GM18526 (cell line): ENCODE measurements around the gene SLC39A13.

ENCODE experiments used
- POLR2A ChIP-seq: IDR thresholded peaks from 3 replicates; pipeline ENCODE4 v1.6.1; 2011; ENCODE audit not compliant: insufficient read length; ENCODE audit errors: extremely low read depth

SLC39A13 gene

DNA sequence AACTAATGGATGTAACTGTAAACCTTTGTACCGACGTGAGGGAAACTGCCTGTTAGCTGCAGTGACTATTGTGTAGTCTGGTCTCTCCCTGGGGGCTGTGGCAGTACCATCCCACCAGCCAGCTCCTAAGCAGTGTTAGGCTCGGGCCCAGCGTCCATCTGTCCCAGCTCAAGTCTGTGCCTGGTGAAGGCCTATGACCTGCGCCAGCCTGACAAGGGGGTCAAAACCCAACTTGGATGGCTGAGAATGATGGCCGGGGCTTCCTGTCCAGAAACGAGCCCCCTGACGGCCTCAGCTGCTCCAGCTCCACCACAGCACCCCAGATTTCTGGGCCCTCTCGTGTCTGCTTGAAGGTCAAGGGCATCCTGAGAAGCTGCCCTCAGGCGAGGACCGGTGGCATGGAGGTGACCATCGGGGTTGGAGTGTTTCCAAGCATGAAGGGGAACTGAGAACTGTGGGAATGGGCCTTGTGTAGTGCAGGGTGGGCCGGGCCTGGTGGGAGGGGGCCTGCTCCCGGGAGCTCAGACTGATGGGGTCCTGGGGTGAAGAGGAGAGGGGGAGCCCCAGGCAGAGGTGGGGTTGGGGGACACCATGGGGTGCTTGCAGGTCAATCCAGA is 15.7 kb upstream of the SLC39A13 start:
- TF ChIP-seq POLR2A, result no peak

DNA sequence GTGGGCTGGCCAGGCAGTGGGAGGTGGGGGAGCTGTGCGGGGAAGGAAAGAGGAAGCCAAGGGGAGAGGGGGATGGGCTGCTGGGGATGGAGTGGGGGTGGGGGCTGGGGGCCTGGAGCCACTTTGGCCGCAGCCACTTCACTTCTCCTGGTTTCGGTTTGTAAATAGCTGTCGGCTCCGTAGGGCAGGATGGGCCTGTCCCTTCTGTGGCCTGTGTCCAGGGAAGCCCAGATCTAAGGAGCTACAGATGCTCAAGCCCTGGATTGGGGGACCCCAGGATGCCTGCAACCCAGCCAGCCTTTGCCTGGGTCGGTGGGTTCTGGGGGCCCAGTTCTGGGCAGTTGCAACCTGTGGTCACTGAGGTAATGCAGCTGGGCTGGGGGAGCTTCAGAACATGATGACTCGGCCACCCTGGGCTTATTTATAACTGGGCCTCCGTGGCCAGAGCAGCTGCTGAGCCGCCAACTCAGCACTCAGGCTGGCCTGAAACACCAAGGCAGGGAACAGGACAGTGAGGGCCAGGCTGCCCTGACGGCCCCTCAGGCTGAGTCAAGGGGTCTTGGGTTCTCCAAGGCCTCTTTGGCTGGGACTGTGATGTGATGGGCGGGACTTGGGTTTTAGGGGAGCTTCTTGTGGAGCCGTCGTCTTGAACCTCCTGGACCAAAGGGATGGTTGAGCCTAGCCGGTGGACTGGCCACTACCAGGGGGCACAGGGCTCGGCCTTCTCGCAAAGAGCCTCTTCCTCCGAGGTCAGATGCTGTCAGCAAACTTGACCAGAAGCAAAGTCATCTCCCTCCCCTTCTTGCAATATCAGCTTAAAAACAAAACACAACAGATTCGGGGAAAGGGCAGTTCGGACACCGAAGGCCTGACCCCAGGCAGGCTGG is 15.0 kb upstream of the SLC39A13 start:
- no peak for TF ChIP-seq POLR2A

DNA sequence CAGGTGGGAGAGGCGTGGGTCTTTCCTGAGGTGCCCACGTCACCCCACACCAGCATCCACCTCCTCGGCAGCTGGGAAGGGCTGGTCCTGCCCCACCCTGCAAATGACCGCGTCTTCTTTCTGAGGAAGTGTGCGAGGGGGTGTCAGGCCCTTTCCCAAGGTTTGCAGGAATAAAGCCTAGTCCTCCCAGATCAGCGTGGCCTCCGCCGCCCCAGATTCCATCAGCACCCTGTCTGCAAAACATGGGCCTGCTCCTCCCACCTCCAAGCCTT is 14.4 kb upstream of the SLC39A13 start:
- no peak for TF ChIP-seq POLR2A

DNA sequence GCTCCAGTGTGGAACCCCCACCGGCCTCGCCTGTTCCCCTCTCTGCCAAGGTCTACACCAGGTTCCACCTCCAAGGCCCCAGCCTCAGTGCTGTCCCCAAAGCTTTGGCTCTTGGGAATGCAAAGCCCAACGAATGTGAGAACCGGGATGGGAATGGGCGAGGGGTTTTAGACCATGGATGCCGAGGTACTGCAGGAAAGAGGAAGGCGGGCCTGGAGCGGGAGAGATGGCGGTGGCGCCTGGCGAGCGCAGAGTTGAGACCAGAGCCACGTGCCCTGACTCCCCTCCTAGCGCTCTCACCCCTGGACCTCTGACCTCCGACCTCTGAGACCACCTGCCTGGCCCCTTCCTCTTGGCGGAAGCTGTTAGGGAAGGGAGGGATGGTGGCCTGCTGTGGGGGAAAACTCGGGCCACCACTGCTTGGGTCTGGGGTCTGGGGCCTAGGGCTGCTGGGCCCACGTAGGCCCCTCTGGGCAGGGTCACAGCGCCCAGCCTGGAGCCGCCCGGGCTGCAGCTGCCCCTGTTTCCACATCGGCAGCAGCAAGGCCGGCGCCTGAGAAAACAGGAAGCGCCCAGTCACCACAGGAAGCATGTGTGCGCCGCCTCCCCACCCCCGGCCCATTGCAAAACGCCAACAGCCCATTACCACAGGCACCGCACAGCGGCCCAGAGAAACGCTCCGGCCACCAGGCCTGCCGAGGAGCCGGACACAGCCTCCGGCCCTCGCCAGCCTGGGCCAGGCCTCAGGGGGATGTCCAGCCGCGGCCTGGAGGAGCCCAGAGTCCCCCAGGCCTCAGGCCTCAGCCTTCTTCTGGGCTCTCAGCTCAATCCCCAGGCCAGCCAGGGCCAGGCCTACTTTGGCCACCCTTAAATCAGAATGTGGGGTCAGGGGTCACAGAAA is 13.8 kb upstream of the SLC39A13 start:
- peak; percentile 60 for TF ChIP-seq POLR2A

DNA sequence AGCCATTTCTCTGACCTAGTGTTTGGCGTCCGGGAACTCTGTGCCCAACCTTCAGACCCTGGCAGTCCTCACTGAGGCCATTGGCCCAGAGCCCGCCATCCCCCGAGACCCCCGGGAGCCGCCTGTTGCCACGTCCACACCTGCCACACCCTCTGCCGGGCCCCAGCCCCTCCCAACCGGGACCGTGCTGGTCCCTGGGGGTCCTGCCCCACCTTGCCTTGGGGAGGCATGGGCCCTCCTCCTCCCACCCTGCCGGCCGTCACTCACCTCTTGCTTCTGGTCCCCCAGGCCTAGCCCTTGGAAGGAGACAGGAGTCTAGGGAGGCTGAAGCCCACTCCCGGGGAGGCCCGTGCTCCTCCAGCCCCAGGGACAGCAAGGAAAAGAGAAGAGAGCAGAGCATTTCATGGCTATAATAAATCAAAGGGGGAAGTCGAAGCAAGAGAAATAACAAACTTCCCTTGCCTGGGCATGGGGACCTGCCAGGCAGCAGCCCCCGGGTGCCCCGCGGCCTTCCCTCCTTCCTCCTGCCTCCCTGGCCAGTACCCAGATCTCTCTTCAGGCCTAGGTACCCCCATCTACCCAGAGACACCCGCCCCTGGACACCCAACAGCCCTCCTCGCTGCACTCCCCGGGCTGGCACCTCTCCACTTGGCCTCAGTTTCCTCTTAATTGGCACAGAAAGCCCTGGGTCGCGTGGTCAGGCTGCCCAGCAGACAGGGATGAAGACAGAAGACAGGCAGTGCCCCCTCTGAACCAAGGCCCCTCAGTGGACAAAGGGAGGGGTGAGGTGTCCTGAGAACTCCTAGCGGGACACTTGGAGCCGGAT is 13.0 kb upstream of the SLC39A13 start:
- no peak for TF ChIP-seq POLR2A

DNA sequence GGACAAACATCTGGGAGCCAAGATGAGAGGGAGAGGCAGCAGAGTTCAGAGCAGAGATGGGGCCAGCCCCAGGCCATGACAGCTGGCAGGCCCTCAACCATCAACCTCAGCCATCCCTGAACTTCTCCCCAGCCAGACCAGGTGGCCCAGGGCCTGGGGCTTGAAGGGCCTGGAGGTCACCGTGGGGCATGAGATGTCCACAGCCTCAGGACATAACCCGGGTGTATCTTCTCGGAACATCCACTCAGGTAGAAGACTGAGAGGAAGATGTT is 12.4 kb upstream of the SLC39A13 start:
- TF ChIP-seq POLR2A, result no peak

DNA sequence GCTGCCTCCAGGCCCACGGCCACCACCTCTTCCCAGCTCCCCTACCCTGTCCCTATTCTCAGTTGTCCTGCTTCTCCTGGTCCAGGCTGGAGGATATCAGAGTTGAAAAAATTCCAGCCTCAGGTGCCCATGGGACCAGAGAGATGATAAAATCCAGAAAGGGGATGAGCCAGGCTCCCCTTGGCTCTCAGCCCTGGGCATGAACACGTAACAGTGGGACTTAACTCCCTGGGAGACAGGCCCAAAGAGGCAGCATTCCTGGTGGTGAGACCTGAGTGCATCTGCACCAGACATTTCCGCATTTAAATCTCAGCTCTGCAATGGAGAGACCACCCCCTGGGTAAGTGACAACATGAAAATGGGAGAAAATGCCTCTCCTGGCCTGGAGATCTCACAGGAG is 10.4 kb upstream of the SLC39A13 start:
- TF ChIP-seq POLR2A, result no peak

DNA sequence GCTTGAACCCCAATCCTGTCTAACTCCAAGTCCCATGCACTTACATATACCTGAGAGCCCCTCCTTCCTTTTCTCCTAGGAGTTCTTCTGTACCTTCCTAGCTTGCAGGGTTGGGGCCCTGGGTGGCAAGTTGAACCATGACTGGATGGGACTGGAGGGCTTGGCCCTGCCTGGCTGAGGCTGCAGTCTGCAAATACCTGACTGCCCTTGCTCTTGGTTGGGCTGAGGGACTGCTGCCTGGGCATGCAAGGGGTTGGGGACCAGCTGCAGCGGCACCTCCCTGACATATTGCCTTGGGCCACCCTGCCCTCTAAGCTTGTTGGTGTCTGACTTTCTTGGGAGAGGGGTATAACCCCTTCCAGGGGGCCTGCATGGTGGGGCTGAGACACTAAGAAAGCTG is 9.8 kb upstream of the SLC39A13 start:
- TF ChIP-seq POLR2A, result no peak

DNA sequence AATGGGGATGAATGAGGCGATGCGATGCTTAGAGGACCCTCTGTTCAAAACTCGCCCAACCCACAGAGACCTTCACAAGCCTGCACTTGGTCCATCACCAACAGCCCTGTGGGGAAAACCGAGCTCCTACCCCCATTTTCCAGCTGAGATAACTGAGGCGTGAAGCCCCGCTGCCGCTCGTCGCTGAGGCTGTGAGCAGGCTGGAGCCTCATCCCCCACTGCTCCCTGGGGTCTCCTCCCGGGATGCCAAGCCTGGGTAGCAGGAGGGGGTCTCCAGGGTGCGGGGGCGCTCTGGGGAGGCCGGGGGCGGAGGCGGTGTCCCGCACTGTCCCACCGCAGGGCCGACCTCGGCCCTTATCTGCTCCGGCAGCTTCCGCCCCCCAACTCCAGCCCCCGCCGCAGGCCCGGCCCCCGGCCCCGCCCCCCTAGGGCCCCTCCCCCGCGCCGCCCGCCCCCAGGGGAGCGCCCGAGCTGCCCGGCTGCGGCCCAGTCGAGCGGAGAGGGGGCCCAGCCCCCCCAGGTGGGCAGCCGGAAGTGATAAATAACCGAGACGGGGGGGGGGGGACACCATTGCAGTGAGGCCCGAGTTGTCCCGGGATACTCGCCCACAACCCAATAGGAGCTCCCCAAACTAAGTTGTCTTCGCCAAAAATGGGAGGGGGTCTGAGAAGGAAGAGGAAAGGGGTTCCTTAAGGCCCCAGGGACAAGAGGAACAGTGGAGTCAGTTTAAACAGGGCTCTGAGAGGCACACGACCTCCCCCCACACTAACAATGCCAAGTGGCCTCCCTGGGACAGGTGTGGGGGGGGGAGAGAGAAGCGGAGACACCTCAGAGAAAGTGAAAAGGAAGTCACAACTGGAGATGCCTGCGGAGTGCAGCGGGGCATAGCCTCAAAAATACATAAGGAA is 8.3 kb upstream of the SLC39A13 start:
- TF ChIP-seq POLR2A, result peak; percentile 63

DNA sequence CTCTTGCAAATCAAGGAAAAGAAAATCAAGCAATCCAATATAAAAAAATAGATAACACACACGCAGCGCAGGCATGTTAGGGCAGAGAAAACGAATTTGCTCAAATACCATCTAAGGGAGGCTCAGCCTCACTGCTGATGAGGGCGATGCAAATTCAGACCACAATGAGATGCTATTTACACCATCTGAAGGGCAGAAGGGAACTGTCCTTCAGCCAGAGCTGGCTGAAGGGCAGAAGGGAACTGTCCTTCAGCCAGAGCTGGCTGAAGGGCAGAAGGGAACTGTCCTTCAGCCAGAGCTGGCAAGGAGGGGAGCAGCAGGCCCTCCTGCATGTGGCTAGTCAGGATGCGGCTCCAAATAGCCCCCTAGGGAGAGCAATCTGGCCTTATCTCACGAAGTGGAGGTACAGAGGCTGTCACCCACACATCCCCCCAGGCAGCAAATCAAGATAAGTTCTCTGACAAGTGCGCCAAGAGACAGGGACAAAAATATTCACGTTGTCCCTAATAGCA is 7.6 kb upstream of the SLC39A13 start:
- peak; percentile 39 for TF ChIP-seq POLR2A

DNA sequence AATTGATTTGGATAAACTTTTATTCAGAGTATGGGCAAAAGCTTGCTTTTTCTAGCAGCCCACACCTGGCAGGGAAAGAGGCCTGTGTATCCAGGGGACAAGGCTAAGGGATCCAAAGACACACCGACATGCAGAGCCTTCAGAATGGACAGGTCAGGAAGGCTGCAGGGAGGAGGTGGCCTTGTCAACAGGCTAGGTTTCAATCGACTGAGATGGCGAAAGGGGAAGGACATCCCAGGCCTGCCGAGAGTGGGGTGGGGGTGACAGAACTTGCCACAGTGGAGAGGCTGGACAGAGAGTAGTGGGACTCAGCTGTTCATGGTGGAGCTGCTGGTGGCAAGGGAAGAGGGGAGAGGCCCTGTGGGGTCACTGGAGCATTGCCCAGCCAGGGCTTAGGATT is 5.3 kb upstream of the SLC39A13 start:
- no peak for TF ChIP-seq POLR2A

DNA sequence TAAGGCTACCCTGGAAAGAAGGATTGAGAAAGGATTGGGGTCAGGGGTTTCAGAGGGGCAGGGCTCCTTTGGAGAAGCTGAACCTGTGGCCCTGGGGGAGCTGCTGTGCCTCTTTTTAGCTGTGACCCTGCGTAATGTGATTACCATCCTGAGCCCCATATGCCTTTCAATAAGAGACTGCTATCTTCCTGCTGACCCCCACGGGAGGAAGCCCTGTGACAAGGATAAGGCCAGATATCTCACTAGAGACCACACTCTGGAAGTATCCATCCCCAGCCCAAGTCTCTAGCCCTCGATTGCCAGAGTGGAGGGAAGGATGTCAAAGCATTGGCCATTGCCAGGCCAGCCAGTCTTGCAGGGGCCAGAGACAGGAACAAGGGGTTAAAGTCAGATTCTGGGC is 4.8 kb upstream of the SLC39A13 start:
- no peak for TF ChIP-seq POLR2A

DNA sequence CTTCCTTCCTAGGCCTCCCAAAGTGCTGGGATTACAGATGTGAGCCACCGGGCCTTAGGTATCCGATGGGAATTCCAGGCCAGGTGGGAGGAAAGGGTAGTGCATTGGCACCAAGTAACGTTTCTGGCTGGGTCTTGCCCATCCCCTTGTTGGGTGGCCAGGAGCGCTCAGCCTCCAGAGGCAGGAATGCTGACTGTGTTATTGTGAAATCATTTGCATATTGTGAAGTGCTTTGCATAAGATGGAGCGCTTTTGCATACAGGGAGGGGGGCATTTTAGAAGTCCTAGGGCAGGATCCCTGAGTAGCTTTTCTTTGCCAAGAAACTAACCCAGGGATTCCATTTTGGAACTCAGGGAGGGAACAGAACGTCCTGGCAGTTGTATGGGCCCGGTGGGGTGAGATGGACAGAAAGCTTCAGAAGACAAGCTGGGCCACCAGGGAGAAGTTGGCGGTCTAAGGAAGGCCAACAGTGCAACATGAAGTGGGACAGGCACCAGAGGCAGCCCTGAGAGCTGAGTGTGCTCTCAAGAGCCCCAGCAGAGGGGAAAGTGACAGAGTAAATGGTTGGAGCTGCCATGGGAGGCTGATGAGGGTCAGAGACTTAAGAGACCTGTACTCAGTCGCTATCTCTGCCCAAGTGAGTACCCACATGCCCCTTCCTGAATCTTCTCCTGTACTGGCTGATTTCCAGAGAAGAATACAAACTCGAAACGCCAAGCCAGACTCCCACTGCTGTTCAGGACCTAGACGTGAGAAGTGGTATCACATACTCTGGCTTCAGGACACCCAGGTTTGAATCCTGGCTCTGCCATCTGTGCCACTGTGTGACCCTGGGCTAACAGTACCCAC is 1.3 kb upstream of the SLC39A13 start:
- no peak for TF ChIP-seq POLR2A
